Stimulated activated CD8-positive, alpha-beta memory T cell treated with anti-CD3 and anti-CD28 coated beads, Interleukin-2, amount 100 ng/mL, for 48 hours (primary cell): ENCODE results near the gene NUP58.
A peak's percentile ranks its signal among the peaks of the same experiment; 100 is the strongest.

ENCODE experiments used
- DNase-seq, 2 donors: peaks; one replicate each; pipeline ENCODE4 v3.0.0-alpha.2; 2020; ENCODE audit warnings: low read depth in 2 of 2

Gene NUP58

DNA sequence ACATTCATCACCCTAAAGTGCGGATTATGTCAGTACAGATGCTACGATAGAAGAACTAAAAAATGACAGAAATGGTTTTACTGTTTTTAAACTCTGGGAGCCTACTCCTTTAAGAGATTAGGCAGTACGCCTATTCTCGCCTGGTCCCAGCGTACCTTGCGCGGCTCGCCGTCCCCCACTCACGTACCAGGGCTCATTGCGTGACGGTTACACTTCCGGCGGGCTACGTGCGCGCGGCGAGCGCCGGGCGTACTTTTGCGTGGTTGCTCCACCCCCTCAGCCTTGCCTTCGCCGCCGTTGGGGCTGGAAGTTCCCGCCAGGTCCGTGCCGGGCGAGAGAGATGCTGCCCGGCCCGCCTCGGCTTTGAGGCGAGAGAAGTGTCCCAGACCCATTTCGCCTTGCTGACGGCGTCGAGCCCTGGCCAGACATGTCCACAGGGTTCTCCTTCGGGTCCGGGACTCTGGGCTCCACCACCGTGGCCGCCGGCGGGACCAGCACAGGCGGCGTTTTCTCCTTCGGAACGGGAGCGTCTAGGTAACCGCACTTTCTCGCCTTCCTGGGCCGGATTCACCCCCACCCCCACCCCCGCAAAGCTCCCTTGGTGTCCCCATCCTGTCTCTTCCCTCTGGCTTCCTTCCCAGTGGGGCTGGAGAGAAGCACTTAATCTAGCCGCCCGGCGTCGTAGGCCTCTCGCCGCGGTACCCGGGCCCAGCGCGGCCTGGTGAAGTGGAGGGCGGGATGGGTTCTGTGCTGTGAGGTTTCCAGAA lies at the start of gene NUP58:
TSS of gene NUP58 (plus strand) at position 279 of the 767 bp plus-strand sequence. CDS start at position 428, 149 bp downstream.
- peak; percentile 87 to 90 for DNase-seq

- no peak for DNase-seq
Observed at GRCh38 chr13:25252225-25252624, 49.2 kb upstream of the NUP58 start.

- DNase-seq, result no peak
Observed at GRCh38 chr13:25252752-25253151, 48.7 kb upstream of the NUP58 start.

DNA sequence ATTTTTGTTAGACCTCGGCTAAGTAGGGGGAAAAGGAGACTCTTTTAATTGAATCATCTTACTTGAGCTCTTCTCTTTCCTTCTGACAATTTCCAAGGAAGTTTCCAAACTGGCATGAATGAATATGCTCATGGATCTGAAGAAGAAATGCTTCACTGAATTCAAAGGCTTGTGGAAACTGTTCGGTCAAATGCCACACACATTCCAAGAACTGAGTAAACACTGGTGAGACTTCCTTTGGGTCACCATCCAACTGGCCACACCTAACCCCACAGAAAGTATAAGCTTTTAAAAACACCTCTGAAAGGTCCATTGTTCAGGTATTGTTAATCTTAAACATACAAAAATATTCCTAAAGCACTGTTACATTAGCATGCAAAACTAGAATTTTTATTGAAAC lies 47.7 kb upstream of the NUP58 start:
- no peak for DNase-seq

DNA sequence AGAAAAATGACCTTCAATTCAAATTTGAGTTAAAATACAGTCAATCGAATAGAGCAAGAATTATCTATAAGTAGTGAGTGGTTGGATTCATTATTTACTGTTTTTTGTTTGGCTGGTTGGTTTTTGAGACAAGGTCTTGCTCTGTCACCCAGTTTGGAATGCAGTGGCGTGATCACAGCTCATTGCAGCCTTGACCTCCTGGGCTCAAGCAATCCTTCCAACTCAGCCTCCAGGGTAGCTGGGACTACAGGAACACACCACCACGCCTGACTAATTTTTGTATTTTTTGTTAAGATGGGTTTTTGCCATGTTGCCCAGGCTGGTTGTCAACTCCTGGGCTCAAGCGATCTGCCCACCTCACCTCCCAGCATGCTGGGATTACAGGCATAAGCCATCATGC lies 39.2 kb upstream of the NUP58 start:
- DNase-seq, result no peak

DNA sequence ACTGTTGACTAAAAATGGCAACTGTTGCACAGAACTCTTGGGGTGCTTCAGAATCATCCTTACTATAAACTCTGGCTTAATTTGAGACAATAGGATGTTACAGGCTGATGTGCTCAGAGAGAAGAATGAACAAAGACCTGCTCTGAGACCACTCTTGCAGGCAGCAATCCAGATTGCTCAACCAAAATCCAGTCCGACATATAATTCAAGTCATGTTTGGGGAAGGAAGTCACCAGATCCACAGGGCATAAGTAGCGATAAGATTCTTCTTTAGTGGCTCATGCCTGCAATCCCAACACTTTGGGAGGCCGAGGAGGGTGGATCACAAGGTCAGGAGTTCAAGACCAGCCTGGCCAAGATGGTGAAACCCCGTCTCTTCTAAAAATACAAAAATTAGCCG lies 34.7 kb upstream of the NUP58 start:
- DNase-seq, result no peak

DNA sequence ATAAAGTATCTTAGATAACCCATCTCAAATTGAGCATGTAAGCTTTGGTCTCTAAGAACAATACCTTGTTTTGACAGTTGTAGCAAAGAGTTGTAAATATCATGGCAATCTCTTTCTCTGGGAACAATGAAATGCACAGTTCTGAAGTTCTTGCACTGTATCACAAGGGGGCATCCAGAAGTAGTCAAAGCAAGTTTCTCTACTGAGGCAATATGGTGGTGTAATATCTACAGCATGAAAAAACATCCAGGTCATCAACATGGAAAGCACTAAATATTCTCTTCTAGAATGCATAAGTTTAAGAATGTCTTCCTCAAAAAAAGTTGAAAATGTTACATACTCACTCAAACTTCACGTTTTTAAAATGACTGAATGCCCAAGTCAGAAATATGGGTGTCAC lies 33.7 kb upstream of the NUP58 start:
- no peak for DNase-seq

- no peak for DNase-seq
Observed at GRCh38 chr13:25268561-25268960, 32.9 kb upstream of the NUP58 start.

DNA sequence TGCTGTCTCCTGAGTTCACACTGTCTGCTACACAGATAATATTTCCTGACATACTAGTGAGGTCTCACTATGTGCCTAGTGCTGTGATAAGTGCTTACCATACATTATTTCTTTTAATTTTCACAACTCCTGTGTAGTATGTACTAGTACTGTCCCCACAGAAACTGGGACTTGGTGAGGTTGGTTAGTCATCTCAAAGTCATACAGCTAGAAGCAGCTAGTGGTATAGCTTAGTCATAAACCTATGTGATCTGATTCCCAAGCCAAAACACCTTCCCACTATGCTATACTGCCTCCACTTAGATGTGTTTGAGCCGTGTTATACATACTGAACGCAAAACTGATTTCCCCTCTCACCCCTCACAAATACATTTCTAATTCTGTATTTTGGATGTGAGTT lies 24.7 kb upstream of the NUP58 start:
- no peak for DNase-seq

GRCh38 chr13:25280396-25280795 lies 21.0 kb upstream of the NUP58 start:
- no peak for DNase-seq

- no peak for DNase-seq
Observed at GRCh38 chr13:25281193-25281934, 20.1 kb upstream of the NUP58 start.

- peak in 1 of 2 donors; percentile 8 for DNase-seq
Observed at GRCh38 chr13:25281935-25282332, 19.5 kb upstream of the NUP58 start.

DNA sequence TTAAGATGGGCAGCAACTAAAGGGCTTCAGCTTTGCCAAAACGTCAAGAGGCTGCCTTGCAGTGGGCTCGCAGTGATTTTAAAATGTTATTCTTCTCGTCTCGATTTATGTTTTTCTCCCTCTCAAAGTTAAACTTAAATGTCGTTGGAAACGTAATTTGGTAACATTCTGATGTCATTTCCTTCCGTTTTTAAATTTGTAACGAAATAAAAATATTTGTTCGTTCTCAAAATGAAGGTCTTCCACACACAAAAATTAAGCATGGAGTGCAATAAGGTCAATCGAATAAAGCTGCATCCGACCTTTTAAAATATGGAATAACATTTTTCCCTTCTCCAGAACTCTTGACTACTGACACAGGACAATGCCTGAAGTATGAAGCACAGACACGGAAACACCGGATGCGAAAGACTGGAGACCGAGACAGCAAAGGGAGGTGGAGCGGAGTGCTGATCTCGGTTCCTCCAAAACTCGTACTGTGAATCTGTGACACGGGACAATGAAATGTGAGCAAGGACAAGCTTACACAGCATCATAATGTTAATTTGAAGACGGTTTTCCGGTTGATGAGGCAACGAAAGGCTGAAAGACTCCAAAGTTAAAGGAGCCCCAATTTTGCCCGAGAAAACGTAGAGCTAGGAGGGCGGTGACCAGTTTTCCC lies 15.0 kb upstream of the NUP58 start:
- DNase-seq, result no peak

- peak; percentile 85 to 94 for DNase-seq
Observed at GRCh38 chr13:25286969-25287961, 14.2 kb upstream of the NUP58 start, which contains the start of gene MTMR6. TSS of gene MTMR6 (minus strand) at chr13:25287488. CDS start at chr13:25287247, 241 bp downstream.

GRCh38 chr13:25288966-25289365 lies 12.5 kb upstream of the NUP58 start:
- no peak for DNase-seq

DNA sequence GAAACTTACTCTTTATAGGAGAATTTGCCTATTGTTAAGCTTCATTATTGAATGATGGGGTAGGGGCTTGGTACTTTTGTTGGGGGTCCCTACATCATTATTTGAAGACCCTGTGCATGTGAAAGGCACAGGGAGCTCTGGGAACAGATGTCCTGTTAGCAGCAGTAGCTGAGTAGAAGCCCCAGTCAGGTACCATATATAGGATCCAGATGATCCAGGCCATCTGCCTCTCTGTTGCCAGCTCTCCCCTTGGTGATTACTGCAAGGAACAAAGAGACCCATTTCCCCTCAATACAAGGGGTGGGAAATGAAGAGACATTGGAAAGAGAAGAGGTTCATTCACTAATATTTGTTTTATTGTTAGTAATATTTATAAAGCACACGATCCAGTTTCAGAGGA lies 9.7 kb upstream of the NUP58 start:
- no peak for DNase-seq

- no peak for DNase-seq
Observed at GRCh38 chr13:25292301-25292700, 9.1 kb upstream of the NUP58 start.

- no peak for DNase-seq
Observed at GRCh38 chr13:25295228-25295627, 6.2 kb upstream of the NUP58 start.

DNA sequence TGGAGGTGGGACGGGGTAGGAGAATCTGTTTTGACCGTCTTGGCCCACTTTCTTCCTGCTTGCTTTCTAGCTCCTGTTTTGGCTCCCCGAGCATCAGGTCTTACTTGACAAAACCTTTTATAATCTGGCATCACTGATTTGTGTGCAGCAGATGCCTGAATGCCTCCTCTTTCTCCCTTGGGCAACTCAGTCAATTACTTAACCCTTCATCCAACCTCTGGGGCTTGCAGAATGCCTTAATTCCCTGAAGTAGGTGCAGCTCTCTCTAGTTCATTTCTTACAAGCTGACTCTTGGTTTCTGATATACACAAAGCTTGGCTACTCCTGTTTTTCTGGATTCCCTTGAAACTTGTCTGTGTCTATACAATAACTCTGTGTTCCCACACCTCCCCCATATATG lies 5.7 kb upstream of the NUP58 start:
- no peak for DNase-seq

DNA sequence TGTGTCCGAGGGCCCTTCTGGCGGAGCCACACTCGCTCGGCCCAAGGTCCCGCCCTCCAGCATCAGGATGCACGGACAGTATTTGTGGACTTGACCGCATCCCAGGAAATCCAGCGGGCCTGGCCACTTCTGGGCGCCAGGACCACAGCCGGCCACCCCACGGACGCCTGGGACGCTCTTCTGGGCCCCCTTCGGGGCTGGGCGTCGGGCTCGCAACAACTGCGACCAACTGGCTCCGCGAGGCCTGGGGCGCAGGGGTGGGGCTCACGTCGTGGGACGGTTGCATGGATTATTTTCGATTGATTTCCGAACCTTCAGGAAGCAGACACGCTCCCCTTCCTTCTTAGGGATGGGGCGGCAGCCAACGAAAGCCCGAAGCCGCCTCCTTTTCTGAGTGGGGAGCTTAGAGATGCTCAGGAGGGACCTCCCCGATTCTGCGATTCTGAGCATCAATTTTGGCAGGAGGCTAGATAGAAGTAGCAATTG lies 521 bp upstream of the NUP58 start:
- peak in 1 of 2 donors; percentile 6 for DNase-seq

GRCh38 chr13:25302121-25302520 lies 696 bp downstream of the NUP58 start:
- DNase-seq, result no peak
